ENCODE data around the gene SAP30BP.

DNA sequence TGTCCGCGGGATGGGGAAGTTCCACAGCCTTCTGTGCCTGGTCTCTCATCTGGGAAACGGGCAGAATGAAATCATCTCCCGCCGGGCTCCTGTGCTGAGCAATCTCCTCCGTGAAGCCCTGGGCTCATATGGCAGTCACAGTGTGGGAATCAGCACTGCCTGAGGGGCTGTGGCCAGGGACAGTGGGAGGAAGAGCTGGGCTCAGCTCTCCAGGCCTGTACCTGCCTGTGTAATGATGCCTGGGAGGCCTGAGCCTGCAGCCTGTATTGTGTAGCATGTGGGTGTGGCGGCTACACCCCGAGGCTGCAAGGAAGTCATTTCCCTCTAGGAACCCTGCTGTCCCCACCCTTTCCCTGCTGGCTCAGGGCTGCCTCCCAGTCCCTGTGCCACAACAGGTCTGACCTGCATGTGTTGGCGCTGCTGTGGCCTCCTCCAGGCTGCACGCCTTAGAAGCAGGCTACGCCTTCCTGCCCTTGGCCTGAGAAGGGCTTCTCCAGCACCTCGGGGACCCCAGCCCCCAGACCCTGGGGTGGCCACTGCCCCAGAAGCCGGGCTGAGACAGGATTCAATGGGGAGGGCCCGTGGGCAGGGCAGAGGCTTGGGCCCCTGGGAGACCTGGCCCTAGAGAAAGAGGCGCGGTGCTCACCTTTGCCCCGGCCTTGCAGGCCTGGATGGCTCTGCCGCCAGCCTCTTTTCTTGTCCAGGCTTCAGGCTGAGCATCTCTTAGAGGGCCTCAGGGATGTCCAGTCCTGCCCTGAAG lies 56.2 kb downstream of the SAP30BP start:
- TF ChIP-seq EZH2 (IDR thresholded peaks at IDR 0.05): no peak
- no peak for TF ChIP-seq POLR2AphosphoS5 (IDR thresholded peaks at IDR 0.05; ENCODE audit: borderline replicate concordance, low read depth, low read length)
- TF ChIP-seq FOXP2 (optimal IDR thresholded peaks at IDR 0.05; ENCODE audit: control extremely low read depth, extremely low read length, insufficient read depth): no peak

All from SK-N-MC (cell line).